Stomach smooth muscle (tissue), 2 donors: ENCODE results near the gene ZMYM2.

Source experiments
- H3K27ac ChIP-seq: one replicate; pipeline ENCODE4 v1.7.0; 2013; ENCODE audit warnings: mild to moderate bottlenecking, low read length, inconsistent platforms
- H3K27me3 ChIP-seq, 2 donors: one replicate each; pipeline ENCODE4 v1.7.0; 2013; ENCODE audit warnings: low read length in 2 of 2; ENCODE audit not compliant: insufficient read depth in 2 of 2, control insufficient read depth in 1 of 2
- H3K36me3 ChIP-seq, 2 donors: one replicate each; pipeline ENCODE4 v1.7.0; 2013; ENCODE audit warnings: low read length in 2 of 2; ENCODE audit not compliant: control insufficient read depth in 2 of 2, insufficient read depth in 2 of 2
- H3K4me1 ChIP-seq: one replicate; pipeline ENCODE4 v1.7.0; 2013; ENCODE audit warnings: low read length; ENCODE audit not compliant: control insufficient read depth, insufficient read depth
- H3K4me3 ChIP-seq, 2 donors: one replicate each; pipeline ENCODE4 v1.7.0; 2013; ENCODE audit warnings: low read length in 2 of 2
- H3K9ac ChIP-seq, 2 donors: one replicate each; pipeline ENCODE4 v1.7.0; 2013; ENCODE audit warnings: low read length in 2 of 2, mild to moderate bottlenecking in 1 of 2
- H3K9me3 ChIP-seq, 2 donors: one replicate each; pipeline ENCODE4 v1.7.0; 2013; ENCODE audit warnings: low read length in 2 of 2; ENCODE audit not compliant: control insufficient read depth in 2 of 2
- donor health status: healthy.
- donor health status: Pancreatic carcinoma.

The ZMYM2 gene

GRCh38 chr13:20125783-20126165, 167.2 kb downstream of the ZMYM2 start:
- no peaks in the 10 kb centered on the region for H3K9me3 ChIP-seq
- peaks cover 20% of the 10 kb centered on the region for H3K4me1 ChIP-seq
- no peak overlapping the region for H3K4me3 ChIP-seq
- H3K27me3 ChIP-seq: peaks cover 0 to 4% of the 10 kb centered on the region in 2 donors
- H3K9ac ChIP-seq: no peak overlapping the region
- H3K27ac ChIP-seq: no peak overlapping the region
- no peaks in the 10 kb centered on the region for H3K36me3 ChIP-seq

GRCh38 chr13:20126541-20127261, 168.2 kb downstream of the ZMYM2 start:
- Histone ChIP-seq H3K27me3 (peaks cover 0 to 4% of the 10 kb centered on the region in 2 donors), H3K27ac (no peak overlapping the region), H3K4me1 (peaks cover 20% of the 10 kb centered on the region), H3K4me3 (no peak overlapping the region), H3K36me3 (no peaks in the 10 kb centered on the region), H3K9me3 (no peaks in the 10 kb centered on the region), H3K9ac (no peak overlapping the region)

GRCh38 chr13:20127262-20127561, 168.7 kb downstream of the ZMYM2 start:
- Histone ChIP-seq H3K36me3 (no peaks in the 10 kb centered on the region), H3K27ac (peak overlapping the region; percentile 58), H3K9ac (peak overlapping the region; percentile 76 to 88), H3K4me3 (peak overlapping the region; percentile 77 to 80), H3K4me1 (peaks cover 20% of the 10 kb centered on the region), H3K27me3 (peaks cover 4% of the 10 kb centered on the region in 2 donors), H3K9me3 (no peaks in the 10 kb centered on the region)

- Histone ChIP-seq H3K27me3 (peaks cover 4% of the 10 kb centered on the region in 2 donors), H3K27ac (peak overlapping the region; percentile 58), H3K4me3 (peak overlapping the region; percentile 77 to 80)
Measured at GRCh38 chr13:20127562-20128458, 169.3 kb downstream of the ZMYM2 start.

GRCh38 chr13:20128459-20128931, 170.0 kb downstream of the ZMYM2 start:
- Histone ChIP-seq H3K36me3 (no peaks in the 10 kb centered on the region), H3K4me1 (peaks cover 20% of the 10 kb centered on the region), H3K9ac (peak overlapping the region; percentile 51 to 76), H3K4me3 (peak overlapping the region; percentile 77 to 80), H3K27ac (peak overlapping the region; percentile 58), H3K27me3 (peaks cover 4 to 5% of the 10 kb centered on the region in 2 donors), H3K9me3 (no peaks in the 10 kb centered on the region)

More at GRCh38 chr13:20127562-20128458, 169.3 kb downstream of the ZMYM2 start:
- Histone ChIP-seq H3K9me3 (no peaks in the 10 kb centered on the region), H3K4me1 (peaks cover 20% of the 10 kb centered on the region), H3K36me3 (no peaks in the 10 kb centered on the region), H3K9ac (peak overlapping the region; percentile 76 to 88)

GRCh38 chr13:20129076-20129475, 170.5 kb downstream of the ZMYM2 start:
- peaks cover 20% of the 10 kb centered on the region for H3K4me1 ChIP-seq
- H3K27me3 ChIP-seq: peaks cover 4 to 8% of the 10 kb centered on the region in 2 donors
- no peaks in the 10 kb centered on the region for H3K9me3 ChIP-seq
- no peak overlapping the region for H3K4me3 ChIP-seq
- H3K27ac ChIP-seq: no peak overlapping the region
- no peaks in the 10 kb centered on the region for H3K36me3 ChIP-seq
- no peak overlapping the region for H3K9ac ChIP-seq

- peaks cover 4 to 9% of the 10 kb centered on the region in 2 donors for H3K27me3 ChIP-seq
- peaks cover 20% of the 10 kb centered on the region for H3K4me1 ChIP-seq
- no peak overlapping the region for H3K4me3 ChIP-seq
- no peaks in the 10 kb centered on the region for H3K36me3 ChIP-seq
- H3K9ac ChIP-seq: no peak overlapping the region
- no peaks in the 10 kb centered on the region for H3K9me3 ChIP-seq
- no peak overlapping the region for H3K27ac ChIP-seq
Measured at GRCh38 chr13:20130012-20130411, 171.5 kb downstream of the ZMYM2 start.

- H3K9me3 ChIP-seq: no peaks in the 10 kb centered on the region
- no peak overlapping the region for H3K27ac ChIP-seq
- no peak overlapping the region for H3K4me3 ChIP-seq
- H3K36me3 ChIP-seq: no peaks in the 10 kb centered on the region
- no peak overlapping the region for H3K9ac ChIP-seq
- peaks cover 5 to 11% of the 10 kb centered on the region in 2 donors for H3K27me3 ChIP-seq
- H3K4me1 ChIP-seq: peaks cover 20% of the 10 kb centered on the region
Measured at GRCh38 chr13:20130652-20131051, 172.1 kb downstream of the ZMYM2 start.

- no peaks in the 10 kb centered on the region for H3K9me3 ChIP-seq
- no peak overlapping the region for H3K4me3 ChIP-seq
- peaks cover 6 to 12% of the 10 kb centered on the region in 2 donors for H3K27me3 ChIP-seq
- H3K36me3 ChIP-seq: no peaks in the 10 kb centered on the region
- H3K9ac ChIP-seq: no peak overlapping the region
- peaks cover 20% of the 10 kb centered on the region for H3K4me1 ChIP-seq
- H3K27ac ChIP-seq: no peak overlapping the region
Measured at GRCh38 chr13:20131057-20131832, 172.7 kb downstream of the ZMYM2 start.

GRCh38 chr13:20132052-20132634, 173.6 kb downstream of the ZMYM2 start:
- Histone ChIP-seq H3K4me3 (no peak overlapping the region), H3K9me3 (no peaks in the 10 kb centered on the region), H3K36me3 (no peaks in the 10 kb centered on the region), H3K27me3 (peaks cover 14 to 21% of the 10 kb centered on the region in 2 donors), H3K9ac (no peak overlapping the region), H3K4me1 (peaks cover 21% of the 10 kb centered on the region), H3K27ac (no peak overlapping the region)
